SK-N-SH (cell line): ENCODE data around the gene POLN. TPM values are rescaled to one million over a fixed set of nuclear protein-coding genes. Genes with fewer than 3 reads are reported as not detected.

Source experiments
- CTCF ChIA-PET: fragments of 300-600, 350-600 bp; formaldehyde crosslinking; extraction: SDS; loops from one replicate; lab custom pipeline; 2021; lab: Yijun Ruan, JAX
- POLR2A ChIA-PET: fragments of 350-600 bp; sonication (Branson Sonifier 250); formaldehyde crosslinking; extraction: SDS; loops from one replicate; lab custom pipeline; 2020; ENCODE audit warnings: antibody characterized with exemption, inconsistent platforms; lab: Yijun Ruan, JAX
- DNase-seq: peaks from one replicate; pipeline ENCODE4 v3.0.0; 2012
- H2AFZ ChIP-seq: fragments of 200-600 bp; sonication (generic); 2 replicates; pipeline ENCODE4 v1.8.1; 2016; ENCODE audit warnings: antibody characterized with exemption, mild to moderate bottlenecking, low read depth
- H3F3A ChIP-seq: fragments of 200-600 bp; sonication (generic); replicated peaks from 2 replicates; pipeline ENCODE3; 2016; ENCODE audit warnings: antibody characterized with exemption, mild to moderate bottlenecking; ENCODE audit not compliant: insufficient read depth
- H3K27ac ChIP-seq, 2 experiments: fragments of 200-500 bp in 1 of 2; fragments of 200-600 bp in 1 of 2; sonication (Bioruptor generic) in 1 of 2; sonication (generic), shearing (Covaris generic) in 1 of 2; 2 replicates each; pipeline versions ENCODE4 v1.5.1 to v1.6.1; 2014 to 2016; ENCODE audit warnings: low read depth in 2 of 2, inconsistent platforms in 1 of 2, low read length in 1 of 2, mild to moderate bottlenecking in 1 of 2, mixed read lengths in 1 of 2
- H3K27me3 ChIP-seq: fragments of 200-600 bp; sonication (generic), shearing (Covaris generic); 2 replicates; pipeline ENCODE4 v1.6.1; 2016; ENCODE audit warnings: mixed run types; ENCODE audit not compliant: insufficient read depth
- H3K36me3 ChIP-seq, 2 experiments: fragments of 200-500 bp in 1 of 2; fragments of 200-600 bp in 1 of 2; sonication (Bioruptor generic) in 1 of 2; sonication (generic) in 1 of 2; replicated peaks in 1 of 2; 2 replicates each; pipeline versions ENCODE3 to v1.5.1; 2014 to 2016; ENCODE audit warnings: low read length in 1 of 2, mild to moderate bottlenecking in 1 of 2; ENCODE audit not compliant: insufficient read depth in 2 of 2, control insufficient read depth in 1 of 2
- H3K4me1 ChIP-seq, 2 experiments: fragments of 200-500 bp in 1 of 2; fragments of 200-600 bp in 1 of 2; sonication (Bioruptor generic) in 1 of 2; sonication (generic), shearing (Covaris generic) in 1 of 2; 2 replicates each; pipeline versions ENCODE4 v1.5.1 to v1.6.1; 2014 to 2016; ENCODE audit warnings: low read depth in 1 of 2, low read length in 1 of 2, mixed run types in 1 of 2; ENCODE audit not compliant: insufficient read depth in 2 of 2, control insufficient read depth in 1 of 2
- H3K4me2 ChIP-seq: fragments of 200-600 bp; sonication (generic), shearing (Covaris generic); 2 replicates; pipeline ENCODE4 v1.6.1; 2017; ENCODE audit warnings: mixed run types
- H3K4me3 ChIP-seq, 2 experiments: fragments of 200-500 bp in 1 of 2; fragments of 200-600 bp in 1 of 2; sonication (Bioruptor generic) in 1 of 2; sonication (generic), shearing (Covaris generic) in 1 of 2; 2 replicates each; pipeline versions ENCODE4 v1.5.1 to v1.8.1; 2014 to 2016; ENCODE audit warnings: low read depth in 2 of 2, inconsistent platforms in 1 of 2, low read length in 1 of 2, mild to moderate bottlenecking in 1 of 2, mixed read lengths in 1 of 2, moderate library complexity in 1 of 2
- H3K79me2 ChIP-seq: fragments of 200-600 bp; sonication (generic); 2 replicates; pipeline ENCODE4 v1.8.1; 2017; ENCODE audit warnings: mild to moderate bottlenecking; ENCODE audit not compliant: insufficient read depth
- H3K9ac ChIP-seq: fragments of 200-600 bp; sonication (generic); 2 replicates; pipeline ENCODE4 v1.6.1; 2017; ENCODE audit warnings: mixed run types
- H3K9me2 ChIP-seq: fragments of 200-600 bp; sonication (generic); 2 replicates; pipeline ENCODE4 v1.6.1; 2017; ENCODE audit warnings: mixed run types
- H3K9me3 ChIP-seq: fragments of 200-600 bp; sonication (generic); 2 replicates; pipeline ENCODE4 v1.6.1; 2017; ENCODE audit warnings: mixed run types, mild to moderate bottlenecking, moderate library complexity
- H4K20me1 ChIP-seq: fragments of 200-600 bp; sonication (generic); 2 replicates; pipeline ENCODE4 v1.6.1; 2017; ENCODE audit warnings: mild to moderate bottlenecking, mixed run types; ENCODE audit not compliant: insufficient read depth
- ELF1 ChIP-seq: IDR thresholded peaks from 2 replicates; pipeline ENCODE4 v1.4.0; 2012
- EP300 ChIP-seq, 2 experiments: IDR thresholded peaks; 2 replicates each; pipeline versions ENCODE4 v1.4.0 to v1.6.1; 2012; ENCODE audit warnings: borderline replicate concordance in 1 of 2, low read depth in 1 of 2, low read length in 1 of 2
- EZH2phosphoT487 ChIP-seq: fragments of 200-600 bp; sonication (generic); IDR thresholded peaks from 2 replicates; pipeline ENCODE4 v1.6.1; 2017; ENCODE audit warnings: low read depth, mixed run types, mild to moderate bottlenecking, antibody characterized with exemption, moderate library complexity, borderline replicate concordance
- FOSL2 ChIP-seq: IDR thresholded peaks from 2 replicates; pipeline ENCODE4 v1.4.0; 2012; ENCODE audit warnings: low read depth, mild to moderate bottlenecking, moderate library complexity, borderline replicate concordance
- FOXJ3 ChIP-seq: sonication (generic); formaldehyde crosslinking; IDR thresholded peaks from 2 replicates; pipeline ENCODE4 v1.5.1; 2020; ENCODE audit warnings: mild to moderate bottlenecking, missing genetic modification reagents
- GATA2 ChIP-seq: sonication (generic); formaldehyde crosslinking; IDR thresholded peaks from 2 replicates; pipeline ENCODE4 v1.5.0; 2020; ENCODE audit warnings: mild to moderate bottlenecking, missing genetic modification reagents
- IRF3 ChIP-seq: fragments of 150-350 bp; IDR thresholded peaks from 2 replicates; pipeline ENCODE4 v1.6.1; 2016; ENCODE audit warnings: mild to moderate bottlenecking, low read depth, low read length
- JUND ChIP-seq: IDR thresholded peaks from 2 replicates; pipeline ENCODE4 v1.4.0; 2012
- MXI1 ChIP-seq: IDR thresholded peaks from 2 replicates; pipeline ENCODE4 v1.6.1; 2012; ENCODE audit warnings: mild to moderate bottlenecking, low read depth, low read length, improper control_type of control experiment
- NRF1 ChIP-seq: IDR thresholded peaks from 2 replicates; pipeline ENCODE4 v1.6.1; 2012; ENCODE audit warnings: low read depth, mild to moderate bottlenecking, low read length
- PBX3 ChIP-seq: IDR thresholded peaks from 2 replicates; pipeline ENCODE4; 2012
- RAD21 ChIP-seq: IDR thresholded peaks from 2 replicates; pipeline ENCODE4 v1.6.1; 2012; ENCODE audit warnings: mild to moderate bottlenecking, low read length
- RFX5 ChIP-seq: IDR thresholded peaks from 2 replicates; pipeline ENCODE4 v1.6.1; 2012; ENCODE audit warnings: mild to moderate bottlenecking, improper control_type of control experiment, low read length
- SIN3A ChIP-seq: IDR thresholded peaks from 2 replicates; pipeline ENCODE4 v1.6.1; 2012; ENCODE audit warnings: low read depth, mild to moderate bottlenecking, low read length, moderate library complexity, borderline replicate concordance
- SMC3 ChIP-seq: IDR thresholded peaks from 2 replicates; pipeline ENCODE4 v1.6.1; 2012; ENCODE audit warnings: low read depth, low read length, improper control_type of control experiment
- TAF1 ChIP-seq: IDR thresholded peaks from 2 replicates; pipeline ENCODE4 v1.6.1; 2012; ENCODE audit warnings: low read depth, mild to moderate bottlenecking, low read length, moderate library complexity, borderline replicate concordance
- TEAD4 ChIP-seq: IDR thresholded peaks from 2 replicates; pipeline ENCODE4 v1.4.0; 2012; ENCODE audit warnings: mild to moderate bottlenecking, borderline replicate concordance; ENCODE audit not compliant: insufficient read depth
- USF1 ChIP-seq: IDR thresholded peaks from 2 replicates; pipeline ENCODE4 v1.4.0; 2012; ENCODE audit warnings: low read depth, borderline replicate concordance
- USF2 ChIP-seq: fragments of 150-350 bp; IDR thresholded peaks from 2 replicates; pipeline ENCODE4 v1.6.1; 2017; ENCODE audit warnings: antibody characterized with exemption, low read length, low read depth, borderline replicate concordance
- WGBS: methylation state at CpG from one replicate; pipeline ENCODE4 v1.1.6; 2017; ENCODE audit warnings: low lambda C conversion rate; 5-methylcytosine and 5-hydroxymethylcytosine counted together
- polyA plus RNA-seq, 3 experiments: library from polyadenylated mRNA; depleted of rRNA; stranded (reverse); fragments of >200 nt; gene quantifications; 2 replicates each; pipeline ENCODE4 v1.2.3, GENCODE V29; 2012

POLN gene
- polyA plus RNA-seq, 1 of the 3 experiments (the other 2 are of a cell fraction) = 0.67 TPM

GRCh38 chr4:2047781-2048581, 193.9 kb downstream of the POLN start:
- H3K36me3 ChIP-seq = no peaks in the 10 kb centered on the region
- no peaks in the 10 kb centered on the region for H3K9me2 ChIP-seq
- H3F3A ChIP-seq = peaks cover 8% of the 10 kb centered on the region
- no peak overlapping the region for H3K4me2 ChIP-seq
- H3K27ac ChIP-seq = no peak overlapping the region
- CTCF ChIA-PET = interaction anchor here (0.8 to 2.5 kb wide), 2 partner anchors 15 to 39 kb away, joined by 3 to 6 read pairs; no protein-coding TSS in a partner anchor
- no peak overlapping the region for H2AFZ ChIP-seq
- peaks cover 5% of the 10 kb centered on the region; the same call in 1 of the 2 replicates for H4K20me1 ChIP-seq
- no peak for DNase-seq
- TF ChIP-seq JUND (no peak), PBX3 (no peak)
- no peak overlapping the region for H3K4me3 ChIP-seq
- H3K27me3 ChIP-seq = no peaks in the 10 kb centered on the region
- H3K4me1 ChIP-seq = peaks cover 0 to 3% of the 10 kb centered on the region in 2 experiments; a peak in 1 of 4 replicates
- peaks cover 1% of the 10 kb centered on the region; the same call in 1 of the 2 replicates for H3K79me2 ChIP-seq
- no peak overlapping the region for H3K9ac ChIP-seq
- H3K9me3 ChIP-seq = no peaks in the 10 kb centered on the region
- 93% methylated on average over 15 of the region's 25 CpGs for WGBS
- POLR2A ChIA-PET = no interaction called here

GRCh38 chr4:2047031-2047660, 194.8 kb downstream of the POLN start:
- peak; percentile 51 for DNase-seq
- H2AFZ ChIP-seq = no peak overlapping the region
- no peaks in the 10 kb centered on the region for H3K9me3 ChIP-seq
- H3K27me3 ChIP-seq = no peaks in the 10 kb centered on the region
- WGBS = 73% methylated on average over 38 of the region's 57 CpGs
- no peak overlapping the region for H3K9ac ChIP-seq
- H3K4me1 ChIP-seq = peaks cover 0 to 7% of the 10 kb centered on the region in 2 experiments; a peak in 1 of 4 replicates
- no peak overlapping the region for H3K27ac ChIP-seq
- H3F3A ChIP-seq = peaks cover 8% of the 10 kb centered on the region
- no peak overlapping the region for H3K4me3 ChIP-seq
- CTCF ChIA-PET = no interaction called here
- no peaks in the 10 kb centered on the region for H3K9me2 ChIP-seq
- POLR2A ChIA-PET = no interaction called here
- peaks cover 5% of the 10 kb centered on the region; the same call in 1 of the 2 replicates for H3K79me2 ChIP-seq
- H4K20me1 ChIP-seq = peaks cover 8% of the 10 kb centered on the region; the same call in 1 of the 2 replicates
- H3K4me2 ChIP-seq = no peak overlapping the region
- TF ChIP-seq SMC3 (no peak), FOSL2 (no peak), NRF1 (no peak), USF2 (no peak), MXI1 (no peak), IRF3 (no peak), EZH2phosphoT487 (no peak), RAD21 (no peak), SIN3A (no peak), ELF1 (no peak), USF1 (no peak), GATA2 (CRISPR knock-in tag) (no peak), PBX3 (no peak), EP300 (IDR thresholded peaks at IDR 0.05; ENCODE audit: borderline replicate concordance in 1 of 2, low read depth in 1 of 2, low read length in 1 of 2) (no peak), RFX5 (no peak), TAF1 (no peak), TEAD4 (no peak), FOXJ3 (CRISPR knock-in tag) (no peak)
- no peaks in the 10 kb centered on the region for H3K36me3 ChIP-seq
